HG03571 (cell line): ENCODE data around the gene CEMIP2.
"Not testable (repeated sequence)": the region's sequence is repeated elsewhere in the genome, so short reads cannot be mapped to it uniquely, and the experiment has no call there.

Experiments used
- ATAC-seq: cut with Tn5 transposase; IDR thresholded peaks from one replicate; pipeline ENCODE4 v1.9.1; 2021; ENCODE audit not compliant: unreplicated experiment

The CEMIP2 gene

DNA sequence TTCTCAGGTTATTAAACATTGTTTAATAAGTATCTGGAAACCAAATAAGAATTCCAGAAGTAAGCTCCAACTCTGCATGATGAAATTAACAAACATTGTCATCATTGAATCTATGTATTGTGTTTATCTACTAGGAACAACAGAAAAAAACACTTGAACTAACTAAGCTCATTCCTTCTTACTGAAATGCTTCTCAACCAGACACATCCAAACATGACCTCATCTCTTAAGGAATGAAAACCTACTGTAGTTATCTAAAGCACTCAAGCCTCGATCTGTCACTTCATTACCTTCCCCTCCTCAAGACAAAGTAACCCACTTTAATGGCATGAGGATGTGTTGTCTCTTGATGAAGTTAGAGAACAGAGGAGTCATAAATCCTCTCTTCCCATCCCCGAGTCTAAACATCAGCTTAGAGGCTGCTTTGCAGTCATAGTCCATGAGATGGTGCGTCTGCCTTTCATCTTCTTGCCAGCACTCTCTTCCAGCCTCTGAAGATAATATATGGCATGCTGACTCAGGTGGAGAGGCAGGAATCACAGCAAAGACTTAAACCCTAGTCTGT is 86.5 kb downstream of the CEMIP2 start:
- no peak for ATAC-seq

DNA sequence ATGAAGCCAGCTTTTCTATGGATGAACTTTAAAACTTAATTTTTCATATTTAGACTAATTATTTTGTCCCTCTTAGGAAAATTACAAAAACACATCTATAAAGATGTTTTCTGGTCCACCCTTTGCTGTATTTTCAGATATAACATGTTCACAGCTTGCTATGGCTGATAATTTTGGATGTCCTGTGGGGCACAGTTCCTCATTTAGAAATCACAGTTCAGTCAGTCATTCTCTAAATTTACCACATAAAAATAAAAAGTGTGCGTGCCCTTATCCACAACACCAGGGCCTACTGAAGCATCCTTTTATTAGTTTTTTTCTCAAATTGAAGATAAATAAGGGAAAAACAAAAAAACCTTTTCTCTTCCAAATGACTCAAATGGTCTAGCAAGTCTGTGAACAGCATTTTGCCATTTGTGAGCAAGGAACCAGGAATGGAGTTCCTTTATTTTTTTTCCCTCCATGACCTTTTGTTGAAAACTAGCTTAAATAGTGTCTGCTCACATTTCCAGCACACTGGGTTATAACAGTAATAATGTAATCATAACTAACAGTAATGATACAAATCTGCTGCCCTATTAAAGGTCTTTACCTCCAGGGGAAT is 87.1 kb downstream of the CEMIP2 start:
- ATAC-seq, result peak; percentile 35

DNA sequence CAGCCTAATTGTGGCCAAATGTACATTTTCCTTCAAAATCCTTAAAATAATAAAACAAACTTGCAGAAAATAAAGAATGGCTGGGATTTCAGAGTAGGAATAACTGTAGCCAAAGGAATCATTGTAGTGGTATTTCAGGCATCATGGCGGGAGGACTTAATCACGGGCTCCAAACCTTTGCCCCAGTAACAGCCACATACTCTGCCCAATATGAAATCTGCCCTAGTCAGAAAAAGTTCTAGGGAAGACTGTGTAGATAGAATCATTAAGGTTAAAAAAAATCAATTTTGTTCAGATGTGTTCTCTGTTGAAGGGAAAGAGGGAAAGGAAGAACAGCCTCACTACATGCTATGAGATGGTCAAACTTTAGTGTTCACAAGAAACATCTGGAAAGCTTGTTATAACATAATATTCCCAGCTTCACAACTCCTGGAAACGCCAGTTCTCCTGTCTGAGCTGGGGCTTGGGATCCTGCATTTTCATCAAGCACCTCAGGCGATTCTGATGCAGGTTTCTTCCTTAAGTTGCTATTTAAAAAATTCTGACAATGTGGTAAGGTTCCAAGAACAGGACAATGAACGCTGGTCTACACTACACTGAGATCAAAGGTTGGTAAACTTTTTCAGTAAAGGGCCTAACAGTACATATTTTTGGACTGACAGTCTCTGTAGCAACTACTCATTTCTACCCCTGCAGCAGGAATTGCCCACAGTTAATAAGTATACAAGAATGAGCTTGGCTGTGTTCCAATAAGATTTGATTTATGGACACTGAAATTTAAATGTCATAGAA is 87.9 kb downstream of the CEMIP2 start:
- ATAC-seq, result peak; percentile 42

DNA sequence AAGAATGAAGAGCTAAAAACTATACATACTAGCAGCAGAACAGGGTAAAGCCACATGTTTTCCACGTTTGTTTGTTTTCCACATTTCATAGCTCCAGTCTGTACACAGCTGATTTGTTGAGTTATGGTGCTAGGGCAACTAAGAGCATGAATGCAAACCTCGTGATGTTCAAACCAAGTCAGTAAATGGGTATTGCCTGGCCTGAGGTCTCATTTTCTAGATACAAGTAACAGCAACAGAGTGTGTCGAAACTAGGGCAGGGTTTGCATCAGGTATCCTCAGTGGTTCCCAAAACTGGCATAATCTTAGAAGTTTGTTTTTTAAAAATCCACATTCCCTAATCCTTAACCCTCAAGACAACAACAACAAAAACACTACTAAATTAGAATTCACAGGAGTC is 89.3 kb downstream of the CEMIP2 start:
- ATAC-seq, result no peak

DNA sequence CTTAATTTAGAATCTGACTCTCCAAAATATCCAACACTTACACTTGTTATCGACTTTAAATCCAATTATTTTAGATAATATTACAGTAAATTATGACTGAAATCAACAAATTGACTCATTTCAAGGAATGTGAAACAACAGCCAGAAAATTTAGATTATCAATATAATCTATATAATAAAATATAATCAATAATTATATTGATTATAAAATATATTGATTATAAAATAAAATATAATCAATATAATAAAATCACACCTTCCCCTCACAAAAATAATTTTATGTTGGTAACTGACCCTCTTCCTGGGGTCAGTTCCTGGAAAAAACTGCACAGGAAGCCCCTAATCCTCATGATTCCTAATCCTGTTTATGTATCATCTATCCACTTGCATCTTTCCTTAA is 91.1 kb downstream of the CEMIP2 start:
- ATAC-seq, result no peak

DNA sequence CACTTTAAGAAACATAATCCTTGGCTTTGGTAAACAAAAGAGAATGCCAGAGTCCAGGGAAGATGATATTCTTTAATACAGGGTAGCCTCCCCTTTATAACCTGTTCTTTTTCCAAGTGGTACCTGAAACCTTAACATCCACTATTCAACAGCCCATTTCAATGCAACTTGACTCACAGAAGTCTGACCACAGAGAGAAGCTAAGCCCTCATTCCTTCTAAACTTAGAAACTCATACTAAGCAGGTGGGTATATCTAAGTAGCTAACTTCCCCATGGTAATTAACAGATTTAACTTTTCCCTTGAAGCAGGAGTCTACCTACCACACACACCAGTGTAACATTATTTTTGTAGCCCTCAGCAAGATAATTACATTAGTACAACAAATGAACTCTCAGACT is 91.9 kb downstream of the CEMIP2 start:
- ATAC-seq, result no peak

DNA sequence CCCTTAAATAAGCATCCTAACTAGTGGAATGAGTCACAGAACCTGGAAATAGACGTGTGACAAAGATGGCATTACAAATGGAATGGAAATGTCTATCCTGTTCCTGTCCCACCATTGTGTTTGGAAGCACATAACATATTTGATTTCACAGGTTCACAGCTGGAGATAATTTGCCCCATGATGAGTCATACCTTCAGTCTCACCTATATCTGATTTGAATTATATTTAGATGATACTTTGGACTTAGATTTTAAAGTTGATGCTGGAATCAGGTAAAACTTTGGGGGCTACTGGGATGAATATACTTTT is 92.5 kb downstream of the CEMIP2 start:
- no peak for ATAC-seq

DNA sequence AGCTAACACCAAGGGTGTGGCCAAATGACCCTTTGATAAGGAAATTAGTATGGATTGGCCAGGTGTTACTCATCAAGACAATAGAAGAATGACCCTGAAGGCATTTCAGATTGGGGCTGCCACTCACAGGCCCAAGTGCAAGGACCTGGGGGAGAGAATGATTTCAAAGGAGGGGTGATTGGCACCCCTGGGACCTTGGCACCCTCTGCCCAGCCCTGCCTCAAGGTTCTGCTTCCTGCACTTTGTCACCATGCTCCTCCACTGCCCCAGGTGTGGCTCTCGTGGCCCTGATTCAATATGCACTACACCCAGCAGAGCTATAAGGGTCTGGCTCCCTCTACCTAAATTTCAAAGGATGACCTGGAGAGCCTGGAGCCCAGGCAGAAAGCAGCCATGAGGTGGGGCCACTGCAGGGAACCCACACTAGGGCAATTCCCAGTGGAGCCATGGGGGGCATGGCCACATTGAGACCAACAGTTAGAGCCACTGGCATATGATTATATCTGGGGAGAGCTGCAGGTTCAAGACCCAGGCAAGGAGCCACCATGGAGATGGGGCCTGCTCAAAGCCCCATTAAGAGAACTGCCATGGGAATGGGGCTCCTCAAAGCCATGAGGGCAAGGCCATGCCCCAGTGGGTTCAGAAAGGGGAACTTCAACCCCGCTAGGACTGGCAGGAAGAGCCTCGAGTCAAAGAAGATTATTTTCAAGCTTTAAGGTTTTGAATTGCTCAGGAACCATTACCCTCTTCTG is 93.0 kb downstream of the CEMIP2 start:
- ATAC-seq, result no peak

DNA sequence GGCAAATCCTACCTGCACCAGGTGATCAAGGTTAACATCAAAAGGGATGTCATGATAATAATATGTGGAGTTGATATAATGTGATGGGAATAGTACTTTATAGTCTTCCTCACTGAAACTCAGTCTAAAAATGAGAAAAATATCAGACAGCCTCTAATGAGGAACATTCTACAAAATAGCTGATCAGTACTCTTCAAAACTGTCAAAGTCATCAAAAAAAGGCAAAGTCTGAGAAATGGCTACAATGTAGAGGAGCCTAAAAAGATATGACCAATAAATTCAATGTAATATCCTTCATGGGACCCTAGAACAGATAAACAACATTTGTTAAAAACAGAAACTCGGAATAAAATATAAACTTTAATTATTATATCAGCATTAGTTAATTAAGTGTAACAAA is 95.7 kb downstream of the CEMIP2 start:
- ATAC-seq, result no peak

DNA sequence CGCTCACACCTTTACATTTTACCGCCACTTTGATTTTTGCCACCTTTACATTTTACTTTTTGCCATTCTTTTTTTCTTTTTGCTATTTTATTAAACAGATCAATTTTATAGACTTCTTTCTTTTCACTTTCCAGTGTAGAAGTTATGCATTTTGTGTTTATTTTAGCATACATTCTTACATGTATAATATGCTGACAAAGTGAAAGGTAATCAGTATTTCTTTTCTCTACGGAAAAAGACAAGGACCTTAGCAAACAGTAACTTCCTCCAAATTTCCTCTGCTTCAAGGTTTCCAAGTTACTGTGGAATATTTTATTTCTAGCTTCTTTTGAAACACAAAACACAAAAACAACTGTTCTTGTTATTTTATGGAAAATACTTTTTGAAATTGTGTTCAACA is 97.0 kb downstream of the CEMIP2 start:
- ATAC-seq, result no peak

DNA sequence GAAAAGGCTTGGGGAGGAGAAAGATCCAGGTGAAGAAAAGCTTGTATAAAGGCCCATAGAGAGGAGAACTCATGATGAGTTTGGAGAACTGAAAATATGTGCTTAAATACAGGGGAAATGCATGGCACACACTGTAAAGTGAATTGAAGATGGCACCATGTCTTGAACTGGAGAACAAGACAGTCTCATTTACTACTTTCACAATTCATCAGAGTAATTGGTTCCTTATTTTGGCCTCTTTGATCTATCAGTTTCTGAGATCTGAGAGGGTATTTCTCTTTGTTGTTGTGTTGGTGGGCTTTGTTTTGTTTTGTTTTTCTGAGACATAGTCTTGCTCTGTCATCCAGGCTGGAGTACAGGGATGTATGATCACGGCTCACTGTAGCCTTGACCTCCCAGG is 98.2 kb downstream of the CEMIP2 start:
- ATAC-seq, result no peak

DNA sequence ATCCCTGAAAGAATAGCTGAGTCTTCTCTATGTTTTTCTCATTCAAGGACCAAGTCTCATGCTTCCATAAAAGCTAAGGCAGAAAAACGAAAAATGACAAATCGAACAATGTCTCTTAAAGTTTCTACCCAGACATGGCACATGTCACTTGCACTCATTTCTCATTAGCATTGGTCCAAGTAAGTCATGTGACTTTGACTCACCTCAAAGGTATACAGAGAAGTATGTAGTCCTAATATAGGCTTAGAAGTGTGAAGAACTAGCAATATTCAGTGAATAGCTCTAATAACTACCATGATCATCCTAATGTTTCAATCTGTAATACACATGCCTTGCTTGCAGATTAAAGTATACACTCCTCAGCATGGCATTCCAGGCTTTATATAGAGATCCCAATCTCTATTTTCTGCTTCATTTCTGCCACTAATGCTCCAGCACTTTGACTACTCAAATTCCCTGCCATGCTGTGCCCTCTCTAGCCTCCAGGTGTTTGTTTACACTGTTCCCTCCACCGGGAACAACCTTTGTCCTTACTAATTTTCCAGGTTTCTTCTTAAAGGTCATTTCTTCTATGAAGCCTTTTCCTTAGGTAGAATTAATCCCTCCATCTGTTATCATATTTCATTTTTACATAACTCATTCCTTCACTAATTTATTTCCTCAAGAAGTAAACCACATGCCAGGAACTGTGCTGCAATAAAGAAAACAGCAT is 98.9 kb downstream of the CEMIP2 start:
- ATAC-seq, result no peak

DNA sequence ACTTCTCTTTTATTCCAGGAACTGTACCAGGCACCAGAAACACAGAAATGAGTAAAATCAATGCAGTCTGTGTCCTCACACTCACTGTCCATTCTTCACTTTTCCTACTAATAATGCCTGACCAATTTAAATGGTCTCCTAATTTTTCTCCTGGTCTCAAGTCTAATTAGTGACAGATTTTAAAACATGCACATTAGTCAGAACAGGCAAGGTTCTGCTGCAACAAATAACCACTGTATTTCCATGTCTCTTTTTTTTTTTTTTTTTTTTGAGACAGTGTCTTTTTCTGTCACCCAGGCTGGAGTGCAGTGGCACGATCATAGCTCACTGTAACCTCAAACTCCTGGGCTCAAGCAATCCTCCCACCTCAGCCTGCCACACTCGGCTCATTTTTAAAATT is 99.6 kb downstream of the CEMIP2 start:
- ATAC-seq, result no peak

DNA sequence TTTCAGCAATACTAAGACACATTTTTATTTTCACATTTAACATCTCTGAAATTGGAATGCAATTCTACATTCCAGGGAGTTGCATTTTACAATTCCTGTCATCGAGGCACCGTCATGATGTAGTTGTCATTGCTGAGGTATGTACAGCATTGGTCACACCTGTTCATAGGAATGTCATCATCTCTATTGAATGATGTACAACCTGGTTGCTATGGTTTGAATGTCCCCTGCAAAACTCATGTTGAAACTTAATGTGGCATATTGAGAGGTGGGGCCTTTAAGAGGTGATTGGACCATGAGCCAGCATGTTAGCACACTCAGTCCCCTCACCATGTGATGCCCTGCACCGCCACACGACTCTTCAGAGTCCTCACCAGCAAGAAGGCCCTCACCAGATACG is 103.1 kb downstream of the CEMIP2 start:
- no peak for ATAC-seq

DNA sequence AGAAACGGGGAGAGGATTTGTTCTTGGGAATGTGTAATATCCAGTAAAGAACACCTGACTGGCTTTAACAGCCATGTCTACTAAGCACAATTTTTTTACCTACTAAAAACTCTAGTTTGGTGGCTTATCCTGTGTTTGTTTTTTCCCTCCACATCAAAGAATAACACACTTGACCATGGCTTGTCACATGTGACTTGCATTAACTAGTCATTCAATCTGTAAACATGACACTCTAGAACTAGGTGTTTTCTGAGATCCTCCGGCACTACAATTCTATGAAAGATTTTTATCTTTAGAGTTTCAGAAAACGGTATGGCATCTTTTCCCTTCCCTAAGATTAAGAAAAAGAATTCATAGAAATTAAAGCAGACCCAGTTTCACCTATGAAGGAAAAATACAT is 103.7 kb downstream of the CEMIP2 start:
- ATAC-seq, result no peak

DNA sequence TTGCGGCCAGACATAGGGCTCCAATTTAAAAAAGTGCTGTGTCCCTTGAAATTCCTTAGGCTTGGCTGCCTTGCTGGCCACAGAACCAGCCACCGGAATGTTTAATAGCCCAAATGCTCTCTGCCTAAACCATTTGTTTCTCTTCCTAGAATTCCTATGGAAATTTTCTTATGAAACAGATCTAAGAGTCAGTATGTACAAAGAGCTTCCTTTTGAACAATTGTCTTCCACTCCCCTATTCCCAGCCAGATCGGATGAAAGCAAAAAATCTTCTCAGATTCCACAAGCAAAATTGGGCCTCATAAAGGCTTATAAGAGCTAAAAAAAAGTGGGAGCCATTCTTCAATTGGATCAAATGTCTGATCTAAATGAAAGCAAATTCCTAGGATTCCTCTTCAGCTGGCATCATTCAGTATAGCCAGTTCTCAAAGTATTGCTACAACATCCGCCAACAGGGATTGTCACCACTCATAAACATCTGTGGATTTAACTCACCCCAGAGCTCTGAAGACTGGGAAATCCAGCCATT is 104.3 kb downstream of the CEMIP2 start:
- no peak for ATAC-seq

DNA sequence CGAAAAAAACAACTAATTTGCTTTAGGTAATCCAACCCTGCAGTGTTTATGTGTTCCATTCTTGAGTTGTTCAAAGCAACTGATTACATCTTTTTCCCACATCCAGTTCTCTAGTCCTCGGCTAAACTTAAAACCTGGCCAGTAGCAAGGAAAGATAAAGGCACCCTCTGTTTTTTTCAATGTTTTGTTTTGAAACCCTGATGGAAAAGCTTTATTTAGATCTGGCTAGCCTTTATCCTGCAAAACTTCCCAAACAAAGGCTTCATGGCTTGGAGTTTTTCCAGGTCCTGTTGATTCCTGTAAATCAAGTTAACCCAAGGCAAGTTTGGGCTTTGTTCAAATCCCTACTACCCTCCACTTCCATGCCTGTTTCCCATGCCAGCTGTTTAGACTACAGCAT is 105.1 kb downstream of the CEMIP2 start:
- no peak for ATAC-seq

DNA sequence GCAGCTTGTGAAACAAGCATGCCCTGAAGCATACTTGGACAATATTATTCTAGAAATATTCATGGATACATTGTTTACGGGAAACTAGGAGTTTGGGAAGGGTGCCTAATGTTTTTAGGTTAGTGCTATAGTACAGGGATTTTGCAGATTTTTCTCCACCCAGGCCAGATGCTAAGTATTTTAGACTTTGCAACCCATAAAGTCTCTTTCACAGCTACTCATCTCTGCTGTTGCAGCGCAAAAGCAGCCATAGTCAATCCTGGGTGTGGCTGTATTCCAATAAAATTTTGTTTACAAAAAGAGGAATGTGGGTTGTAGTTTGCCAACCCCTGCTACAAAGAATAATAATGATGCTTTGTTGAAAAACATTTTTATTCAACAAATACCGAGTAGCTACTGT is 106.2 kb downstream of the CEMIP2 start:
- no peak for ATAC-seq

DNA sequence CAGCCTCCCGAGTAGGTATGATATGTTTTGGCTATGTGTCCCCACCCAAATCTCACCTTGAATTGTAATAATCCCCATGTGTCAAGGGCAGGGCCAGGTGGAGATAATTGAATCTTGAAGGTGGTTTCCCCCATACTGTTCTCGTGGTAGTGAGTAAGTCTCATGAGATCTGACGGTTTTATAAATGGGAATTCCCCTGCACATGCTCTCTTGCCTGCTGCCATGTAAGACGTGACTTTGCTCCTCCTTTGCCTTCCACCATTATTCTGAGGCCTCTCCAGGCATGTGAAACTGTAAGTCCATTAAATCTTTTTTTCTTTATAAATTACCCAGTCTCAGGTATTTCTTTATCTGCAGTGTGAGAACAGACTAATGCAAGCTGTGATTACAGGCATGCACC is 111.0 kb downstream of the CEMIP2 start:
- not testable (repeated sequence) for ATAC-seq

DNA sequence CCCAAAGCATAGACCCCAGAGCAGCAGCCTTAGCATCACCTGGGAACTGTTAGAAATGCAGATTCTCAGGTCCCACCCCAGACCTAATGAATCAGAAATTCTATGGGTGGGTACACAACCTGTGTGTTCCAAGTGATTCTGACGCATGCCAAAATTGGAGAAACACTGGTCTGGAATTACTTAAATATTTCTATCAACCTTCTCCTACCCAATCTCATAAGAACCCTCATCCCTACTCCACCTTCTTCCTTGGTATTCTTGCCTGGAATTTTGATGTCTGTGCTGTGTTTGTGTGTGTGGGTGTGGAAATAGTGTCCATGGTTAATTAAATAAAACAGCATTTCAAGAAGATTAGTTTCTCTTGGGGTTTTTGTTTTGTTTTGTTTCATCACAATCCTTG is 111.8 kb downstream of the CEMIP2 start:
- ATAC-seq, result no peak

DNA sequence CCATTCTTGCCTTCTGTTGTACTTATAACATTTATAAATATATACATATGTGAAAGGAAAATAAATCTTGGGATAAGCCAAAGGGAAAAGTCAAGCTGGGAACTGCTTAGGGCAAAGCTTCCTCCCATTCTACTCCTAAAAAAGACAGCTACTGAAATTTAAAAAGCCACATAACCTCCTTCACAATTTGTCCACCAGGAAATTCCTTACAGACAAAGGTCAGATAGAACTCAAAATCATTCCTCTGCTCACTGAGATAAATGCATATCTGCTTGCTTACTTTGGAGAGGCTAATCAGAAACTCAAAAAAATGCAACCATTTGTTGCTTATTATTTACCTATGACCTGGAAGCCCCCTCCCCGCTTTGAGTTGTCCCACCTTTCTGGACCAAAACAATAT is 112.5 kb downstream of the CEMIP2 start:
- no peak for ATAC-seq
